Astrocyte of the spinal cord (primary cell): ENCODE measurements around the gene TBCD.
"Not testable (repeated sequence)": the region's sequence is repeated elsewhere in the genome, so short reads cannot be mapped to it uniquely, and the experiment has no call there.

ENCODE experiments used
- DNase-seq: peaks from one replicate; pipeline ENCODE4 v3.0.0; 2011; ENCODE audit warnings: low read depth, low spot score
- H3K4me3 ChIP-seq: 2 replicates; pipeline ENCODE4 v1.5.1; 2011; ENCODE audit warnings: low read depth, mild to moderate bottlenecking, low read length, moderate library complexity
- CTCF ChIP-seq: IDR thresholded peaks from 2 replicates; pipeline ENCODE4 v1.5.1; 2012; ENCODE audit warnings: low read depth, mild to moderate bottlenecking, low read length, inconsistent platforms
- in situ Hi-C: cut with HindIII; loops from 2 replicates; pipeline ENCODE4 v1.10.0; 2017; ENCODE audit warnings: low sequenced_read_pairs

TBCD gene

GRCh38 chr17:82780195-82780594 lies 28.3 kb downstream of the TBCD start:
- in situ Hi-C loops = no loop called here
- TF ChIP-seq CTCF = no peak
- DNase-seq = no peak
- H3K4me3 ChIP-seq = no peak overlapping the region

- no peak for TF ChIP-seq CTCF
- no peak overlapping the region for H3K4me3 ChIP-seq
- no peak for DNase-seq
- in situ Hi-C loops = no loop called here
Measured at GRCh38 chr17:82780971-82781893, 29.4 kb downstream of the TBCD start.

- peak; percentile 98 for TF ChIP-seq CTCF
- DNase-seq = peak; percentile 79
- in situ Hi-C loops = no loop called here
- no peak overlapping the region for H3K4me3 ChIP-seq
Measured at GRCh38 chr17:82781894-82782274, 30.0 kb downstream of the TBCD start.

GRCh38 chr17:82782657-82783207 lies 30.9 kb downstream of the TBCD start:
- no peak for DNase-seq
- no peak overlapping the region for H3K4me3 ChIP-seq
- in situ Hi-C loops = no loop called here

GRCh38 chr17:82783498-82783897 lies 31.6 kb downstream of the TBCD start:
- DNase-seq = no peak
- TF ChIP-seq CTCF = no peak
- in situ Hi-C loops = no loop called here
- no peak overlapping the region for H3K4me3 ChIP-seq

More at GRCh38 chr17:82782657-82783207, 30.9 kb downstream of the TBCD start:
- no peak for TF ChIP-seq CTCF

- H3K4me3 ChIP-seq, in situ Hi-C loops, DNase-seq: not testable (repeated sequence)
Measured at GRCh38 chr17:82785581-82785980, 33.7 kb downstream of the TBCD start.

- no peak overlapping the region for H3K4me3 ChIP-seq
- TF ChIP-seq CTCF = no peak
- in situ Hi-C loops = no loop called here
- DNase-seq = no peak
Measured at GRCh38 chr17:82786427-82786826, 34.6 kb downstream of the TBCD start.
